CD4-positive, alpha-beta T cell treated with Interleukin-6 for 4 hours (primary cell): Measurements from ENCODE around the gene MAP1S.

Source experiments
- DNase-seq: peaks from one replicate; pipeline ENCODE4 v3.0.0-alpha.2; 2020; ENCODE audit warnings: mixed read lengths

Gene MAP1S, protein sequence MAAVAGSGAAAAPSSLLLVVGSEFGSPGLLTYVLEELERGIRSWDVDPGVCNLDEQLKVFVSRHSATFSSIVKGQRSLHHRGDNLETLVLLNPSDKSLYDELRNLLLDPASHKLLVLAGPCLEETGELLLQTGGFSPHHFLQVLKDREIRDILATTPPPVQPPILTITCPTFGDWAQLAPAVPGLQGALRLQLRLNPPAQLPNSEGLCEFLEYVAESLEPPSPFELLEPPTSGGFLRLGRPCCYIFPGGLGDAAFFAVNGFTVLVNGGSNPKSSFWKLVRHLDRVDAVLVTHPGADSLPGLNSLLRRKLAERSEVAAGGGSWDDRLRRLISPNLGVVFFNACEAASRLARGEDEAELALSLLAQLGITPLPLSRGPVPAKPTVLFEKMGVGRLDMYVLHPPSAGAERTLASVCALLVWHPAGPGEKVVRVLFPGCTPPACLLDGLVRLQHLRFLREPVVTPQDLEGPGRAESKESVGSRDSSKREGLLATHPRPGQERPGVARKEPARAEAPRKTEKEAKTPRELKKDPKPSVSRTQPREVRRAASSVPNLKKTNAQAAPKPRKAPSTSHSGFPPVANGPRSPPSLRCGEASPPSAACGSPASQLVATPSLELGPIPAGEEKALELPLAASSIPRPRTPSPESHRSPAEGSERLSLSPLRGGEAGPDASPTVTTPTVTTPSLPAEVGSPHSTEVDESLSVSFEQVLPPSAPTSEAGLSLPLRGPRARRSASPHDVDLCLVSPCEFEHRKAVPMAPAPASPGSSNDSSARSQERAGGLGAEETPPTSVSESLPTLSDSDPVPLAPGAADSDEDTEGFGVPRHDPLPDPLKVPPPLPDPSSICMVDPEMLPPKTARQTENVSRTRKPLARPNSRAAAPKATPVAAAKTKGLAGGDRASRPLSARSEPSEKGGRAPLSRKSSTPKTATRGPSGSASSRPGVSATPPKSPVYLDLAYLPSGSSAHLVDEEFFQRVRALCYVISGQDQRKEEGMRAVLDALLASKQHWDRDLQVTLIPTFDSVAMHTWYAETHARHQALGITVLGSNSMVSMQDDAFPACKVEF

GRCh38 chr19:17718947-17719711, at the start of gene MAP1S:
TSS of gene MAP1S (plus strand) at chr19:17719480. CDS start at chr19:17719503, 23 bp downstream.
- DNase-seq, result peak; percentile 69

DNA sequence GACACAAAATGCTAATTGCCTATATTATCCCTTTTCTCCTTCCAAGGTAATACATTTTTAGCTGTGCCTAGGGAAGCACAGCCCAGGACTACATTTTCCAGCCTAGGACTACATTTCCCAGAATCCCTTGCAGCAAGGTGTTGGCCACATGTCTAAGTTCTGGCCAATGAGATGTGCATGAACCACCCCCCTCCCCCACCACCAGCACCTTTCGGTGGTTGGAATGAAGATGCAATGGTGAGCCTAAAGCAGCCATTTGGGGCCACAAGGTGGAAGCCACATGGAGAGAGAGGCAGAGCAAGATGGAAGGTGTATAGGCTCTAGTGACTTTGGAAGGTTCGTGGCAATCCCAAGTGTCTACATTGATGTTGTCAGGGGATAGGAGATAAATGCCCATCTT, 47.4 kb upstream of the MAP1S start:
- DNase-seq, result no peak

- no peak for DNase-seq
Measured at GRCh38 chr19:17673937-17674799, 45.1 kb upstream of the MAP1S start.

DNA sequence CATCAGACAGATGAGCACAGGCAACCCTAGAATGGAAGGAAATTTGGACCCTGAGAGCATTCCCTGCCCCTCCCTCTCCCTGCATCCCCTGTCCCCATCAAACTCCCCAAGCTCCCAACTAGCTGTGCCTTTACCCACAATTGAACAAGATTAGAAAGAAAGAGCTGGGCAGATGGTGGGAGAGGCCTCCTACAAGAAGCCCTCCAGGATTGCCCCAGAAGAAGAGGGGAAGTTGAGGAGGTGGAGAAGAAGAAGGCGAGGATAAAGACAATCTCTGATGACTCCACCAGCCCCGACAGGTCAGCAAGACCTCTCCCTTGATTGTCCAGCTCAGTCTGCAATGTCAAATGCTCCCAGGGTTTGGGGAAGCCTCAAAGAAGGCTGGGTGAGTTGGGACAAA, 43.0 kb upstream of the MAP1S start:
- DNase-seq, result no peak

DNA sequence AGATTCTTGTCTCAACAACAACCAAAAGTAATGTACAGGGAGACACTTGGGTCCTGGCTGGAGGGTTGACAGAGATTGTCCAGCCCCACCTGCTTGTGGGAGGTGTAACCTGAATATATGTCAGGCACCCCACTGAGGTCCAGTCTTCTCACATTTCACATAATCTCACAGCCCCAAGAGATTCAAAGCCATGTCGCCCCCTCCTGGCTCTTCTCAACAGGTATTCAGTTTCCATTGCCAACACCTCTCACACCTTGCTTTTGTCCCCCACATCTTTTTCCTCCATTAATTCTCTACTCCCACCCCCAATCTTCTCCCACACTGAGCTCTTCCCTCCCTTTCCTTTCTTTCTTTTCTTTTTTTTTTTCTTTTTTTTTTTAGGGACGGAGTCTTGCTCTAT, 42.3 kb upstream of the MAP1S start:
- DNase-seq, result peak; percentile 9

DNA sequence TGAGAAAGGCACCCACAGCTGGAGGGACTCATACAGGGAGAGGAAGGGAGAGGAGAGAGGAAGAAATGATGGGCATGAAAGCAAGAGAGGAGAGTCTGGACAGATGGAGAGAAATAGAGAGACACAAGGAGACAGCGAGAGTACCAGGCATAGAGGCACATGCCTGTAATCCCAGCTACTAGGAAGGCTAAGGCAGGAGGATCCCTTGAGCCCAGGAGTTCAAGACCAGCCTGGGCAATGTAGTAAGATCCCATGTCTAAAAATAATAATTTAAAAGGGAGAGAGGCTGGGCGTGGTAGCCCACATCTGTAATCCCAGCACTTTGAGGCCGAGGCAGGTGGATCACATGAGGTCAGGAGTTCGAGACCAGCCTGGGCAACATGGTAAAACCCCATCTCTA, 40.4 kb upstream of the MAP1S start:
- no peak for DNase-seq

DNA sequence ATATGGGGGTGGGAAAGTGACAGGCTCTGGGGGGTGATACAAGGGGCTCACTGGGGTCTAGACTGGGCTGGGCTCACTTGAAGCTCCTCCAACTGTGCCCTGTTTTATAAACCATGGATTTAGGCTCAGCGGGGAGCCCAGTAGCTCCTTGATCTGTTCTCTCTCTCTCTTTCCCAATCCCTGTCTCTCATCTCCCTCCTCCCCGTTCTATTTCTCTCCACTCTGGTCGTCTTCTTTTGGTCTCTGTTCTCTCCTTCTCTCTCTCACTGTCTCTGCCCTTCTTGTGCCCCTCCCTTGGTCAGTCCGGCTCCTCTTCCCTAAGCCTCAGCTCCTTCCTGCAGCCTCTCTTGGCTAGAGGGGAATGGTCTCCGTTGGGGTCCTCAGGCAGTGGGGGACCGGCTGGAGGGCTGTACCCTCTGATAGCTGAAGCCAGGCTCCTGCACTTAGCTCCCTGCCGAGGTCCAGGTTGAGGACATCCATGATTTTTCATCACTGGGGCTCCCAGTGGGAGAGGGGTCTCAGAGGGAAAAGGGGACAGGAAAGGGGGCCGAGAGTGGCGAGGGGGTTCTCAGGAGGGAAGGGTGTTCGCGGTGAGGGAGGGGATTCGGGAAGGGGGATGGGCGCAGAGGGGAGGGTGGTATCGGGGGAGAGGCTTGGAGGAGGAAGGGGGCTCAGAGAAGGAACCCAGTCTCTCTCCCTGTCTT, 39.6 kb upstream of the MAP1S start:
- DNase-seq, result no peak

- DNase-seq, result peak; percentile 26
Measured at GRCh38 chr19:17680230-17680722, 39.0 kb upstream of the MAP1S start.

DNA sequence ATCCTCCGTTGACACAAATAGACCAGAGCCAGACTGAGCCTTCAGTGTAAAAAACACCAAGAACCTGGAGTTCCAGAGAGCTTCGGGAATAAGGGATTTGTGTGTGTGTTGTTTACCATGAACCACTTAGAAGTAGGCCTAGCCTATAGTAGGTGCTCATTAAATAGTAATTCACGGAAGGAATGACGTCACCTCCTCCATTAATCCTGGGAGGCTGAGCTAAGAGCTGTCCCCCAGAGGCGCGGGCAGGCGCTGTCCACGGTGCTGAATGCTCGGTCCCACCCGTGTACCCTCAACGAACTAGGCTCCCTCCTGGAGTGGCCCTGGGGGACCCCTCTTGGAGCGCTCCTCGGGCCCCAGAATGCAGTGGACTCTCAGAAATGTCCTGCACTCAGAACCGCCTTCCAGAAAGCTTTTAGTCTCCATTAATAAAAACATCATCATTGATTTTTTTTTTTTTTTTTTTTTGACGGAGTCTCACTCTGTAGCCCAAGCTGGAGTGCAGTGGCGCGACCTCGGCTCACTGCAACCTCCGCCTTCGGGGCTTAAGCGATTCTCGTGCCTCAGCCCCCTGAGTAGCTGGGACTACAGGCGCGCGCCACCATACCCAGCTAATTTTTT, 37.7 kb upstream of the MAP1S start:
- DNase-seq, result peak; percentile 28

- DNase-seq, result no peak
Measured at GRCh38 chr19:17682273-17682672, 37.0 kb upstream of the MAP1S start.

DNA sequence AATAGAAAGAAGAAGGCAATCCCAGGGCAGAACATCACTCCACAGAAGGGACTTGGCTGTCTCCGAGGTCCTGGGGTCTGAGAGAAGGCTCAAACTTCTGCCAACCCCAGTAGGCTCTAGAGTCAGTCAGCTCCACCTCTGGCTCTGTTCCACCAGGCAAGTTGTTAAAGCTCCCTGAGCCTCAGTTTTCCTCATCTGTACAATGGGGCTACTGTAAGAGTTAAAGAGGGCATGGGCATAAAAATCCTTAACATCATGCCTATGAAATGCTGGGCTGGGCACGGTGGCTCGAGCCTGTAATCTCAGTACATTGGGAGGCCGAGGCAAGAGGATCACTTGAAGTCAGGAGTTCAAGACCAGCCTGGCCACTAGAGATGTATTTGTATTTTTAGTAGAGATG, 36.2 kb upstream of the MAP1S start:
- no peak for DNase-seq

- DNase-seq, result no peak
Measured at GRCh38 chr19:17684256-17684655, 35.0 kb upstream of the MAP1S start.

DNA sequence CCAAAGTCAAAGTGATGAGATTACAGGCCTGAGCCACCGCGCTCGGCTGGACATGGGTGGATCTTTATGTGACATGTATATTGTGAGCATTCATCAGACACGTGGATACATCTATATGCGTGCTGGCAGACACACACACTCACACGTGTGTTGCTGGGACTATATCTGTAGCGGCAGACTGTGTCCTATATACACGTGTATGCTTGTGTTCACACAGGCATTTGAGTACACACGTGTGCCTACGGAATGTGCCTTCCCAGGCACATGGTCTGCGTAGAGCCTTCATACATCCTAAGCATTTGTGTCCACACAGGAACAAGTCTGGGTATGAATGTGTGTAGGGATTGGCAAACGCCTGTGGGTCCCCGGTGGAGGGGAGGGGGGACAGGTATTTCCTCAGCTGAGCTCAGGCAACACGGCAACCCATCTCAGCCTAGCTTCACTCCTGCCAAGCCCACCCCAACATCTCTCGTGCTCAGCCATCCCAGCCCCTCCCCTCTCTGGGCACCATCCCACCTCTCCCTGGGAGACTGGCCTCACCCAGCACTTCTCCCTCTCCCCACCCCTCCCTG, 33.7 kb upstream of the MAP1S start:
- no peak for DNase-seq

GRCh38 chr19:17686023-17686521, 33.2 kb upstream of the MAP1S start:
- DNase-seq, result no peak

- no peak for DNase-seq
Measured at GRCh38 chr19:17686592-17687024, 32.7 kb upstream of the MAP1S start.

- DNase-seq, result no peak
Measured at GRCh38 chr19:17687141-17687856, 32.0 kb upstream of the MAP1S start.

- DNase-seq, result peak; percentile 35
Measured at GRCh38 chr19:17687857-17688784, 31.2 kb upstream of the MAP1S start, which contains the start of gene UNC13A. TSS of gene UNC13A (minus strand) at chr19:17688354. CDS start at chr19:17688199, 155 bp downstream.
